HFFc6 (cell line): ENCODE data around the gene HS3ST3A1. TPM values are rescaled to one million over a fixed set of nuclear protein-coding genes. Genes with fewer than 3 reads are reported as not detected.

Experiments
- DNase-seq: peaks from one replicate; pipeline ENCODE4 v3.0.0-alpha.2; 2018
- H3K27ac Mint-ChIP-seq: 2 replicates; pipeline ENCODE4 v1.8.0; 2020; ENCODE audit warnings: mild to moderate bottlenecking, mixed read lengths
- H3K27me3 Mint-ChIP-seq: 2 replicates; pipeline ENCODE4 v1.8.0; 2021; ENCODE audit warnings: mild to moderate bottlenecking, moderate library complexity, mixed read lengths; ENCODE audit not compliant: insufficient read depth
- H3K36me3 Mint-ChIP-seq: 2 replicates; pipeline ENCODE4 v1.8.0; 2021; ENCODE audit warnings: low read depth, mixed read lengths
- H3K4me1 Mint-ChIP-seq: 2 replicates; pipeline ENCODE4 v1.8.0; 2020; ENCODE audit warnings: low read depth, mixed read lengths
- H3K4me3 Mint-ChIP-seq: 2 replicates; pipeline ENCODE4 v1.8.0; 2020; ENCODE audit warnings: mild to moderate bottlenecking, moderate library complexity, mixed read lengths
- H3K9me3 Mint-ChIP-seq: 2 replicates; pipeline ENCODE4 v1.8.0; 2020; ENCODE audit warnings: mild to moderate bottlenecking, mixed read lengths
- total RNA-seq, 6 experiments: library from RNA; stranded (reverse); fragmentation: NEBNext Ultra II Directional; extraction: Animal tissue kit (Norgen Biotek cat#: 25700); gene quantifications; 2 replicates in 1 of 6; 3 replicates in 5 of 6; pipeline ENCODE4 v1.2.3, GENCODE V29; 2021
- TF ChIP-seq, protein P1 (sequence below): fragments of 200-600 bp; sonication (generic); IDR thresholded peaks from 2 replicates; pipeline ENCODE4 v1.5.0; 2021; ENCODE audit warnings: antibody characterized with exemption, mild to moderate bottlenecking

The HS3ST3A1 gene
- total RNA-seq, 6 experiments from 2014 or later: 29.4 to 45.8 (median 36.5) TPM

DNA sequence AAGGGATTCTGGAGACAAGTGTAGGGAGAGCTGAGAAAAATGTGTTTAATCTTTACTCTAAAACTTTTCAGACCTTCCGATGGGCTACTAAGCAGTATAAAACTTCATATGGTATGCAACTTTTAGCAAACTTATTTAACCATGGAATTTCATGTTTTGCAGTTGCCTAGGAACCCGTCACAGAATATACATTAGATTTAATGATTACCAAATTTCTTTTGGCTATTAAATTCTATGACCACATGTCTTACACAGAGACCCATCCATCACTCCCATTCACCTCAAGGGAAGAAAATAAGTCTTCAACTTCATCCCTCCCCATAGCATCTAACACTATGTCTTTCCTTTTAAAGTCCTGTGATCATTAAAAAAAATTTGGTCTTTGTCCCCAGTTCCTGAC lies 54.9 kb downstream of the HS3ST3A1 start:
- TF ChIP-seq, protein P1, sequence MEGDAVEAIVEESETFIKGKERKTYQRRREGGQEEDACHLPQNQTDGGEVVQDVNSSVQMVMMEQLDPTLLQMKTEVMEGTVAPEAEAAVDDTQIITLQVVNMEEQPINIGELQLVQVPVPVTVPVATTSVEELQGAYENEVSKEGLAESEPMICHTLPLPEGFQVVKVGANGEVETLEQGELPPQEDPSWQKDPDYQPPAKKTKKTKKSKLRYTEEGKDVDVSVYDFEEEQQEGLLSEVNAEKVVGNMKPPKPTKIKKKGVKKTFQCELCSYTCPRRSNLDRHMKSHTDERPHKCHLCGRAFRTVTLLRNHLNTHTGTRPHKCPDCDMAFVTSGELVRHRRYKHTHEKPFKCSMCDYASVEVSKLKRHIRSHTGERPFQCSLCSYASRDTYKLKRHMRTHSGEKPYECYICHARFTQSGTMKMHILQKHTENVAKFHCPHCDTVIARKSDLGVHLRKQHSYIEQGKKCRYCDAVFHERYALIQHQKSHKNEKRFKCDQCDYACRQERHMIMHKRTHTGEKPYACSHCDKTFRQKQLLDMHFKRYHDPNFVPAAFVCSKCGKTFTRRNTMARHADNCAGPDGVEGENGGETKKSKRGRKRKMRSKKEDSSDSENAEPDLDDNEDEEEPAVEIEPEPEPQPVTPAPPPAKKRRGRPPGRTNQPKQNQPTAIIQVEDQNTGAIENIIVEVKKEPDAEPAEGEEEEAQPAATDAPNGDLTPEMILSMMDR: no peak
- H3K27ac Mint-ChIP-seq: peak overlapping the region; percentile 84
- H3K4me1 Mint-ChIP-seq: peaks cover 90% of the 10 kb centered on the region
- no peak for DNase-seq
- peaks cover 2% of the 10 kb centered on the region for H3K27me3 Mint-ChIP-seq
- H3K36me3 Mint-ChIP-seq: peaks cover 76% of the 10 kb centered on the region
- H3K4me3 Mint-ChIP-seq: no peak overlapping the region
- H3K9me3 Mint-ChIP-seq: peaks cover 25% of the 10 kb centered on the region

DNA sequence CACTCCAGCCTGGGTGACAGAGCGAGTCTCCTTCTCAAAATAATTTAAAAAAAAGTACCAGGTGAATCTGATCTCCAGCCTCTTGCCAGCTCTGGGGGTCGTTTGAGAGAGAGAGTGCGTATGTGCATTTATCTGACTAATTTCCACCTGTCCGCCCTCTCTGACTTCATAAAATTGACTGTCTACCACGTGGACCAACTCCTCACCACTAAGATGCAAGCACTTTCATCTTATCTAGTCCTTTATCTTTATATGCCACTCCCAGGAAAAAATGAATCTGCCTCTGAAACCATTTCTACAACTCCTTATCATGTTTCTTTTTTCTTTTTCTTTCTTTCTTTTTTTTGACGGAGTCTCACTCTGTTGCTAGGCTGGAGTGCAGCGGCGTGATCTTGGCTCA lies 55.8 kb downstream of the HS3ST3A1 start:
- TF ChIP-seq, protein P1: no peak
- Mint-ChIP-seq H3K27ac (peak overlapping the region; percentile 84), H3K4me3 (no peak overlapping the region), H3K27me3 (peaks cover 2% of the 10 kb centered on the region), H3K9me3 (peaks cover 19% of the 10 kb centered on the region), H3K4me1 (peaks cover 94% of the 10 kb centered on the region), H3K36me3 (peaks cover 74% of the 10 kb centered on the region)
- DNase-seq: no peak

DNA sequence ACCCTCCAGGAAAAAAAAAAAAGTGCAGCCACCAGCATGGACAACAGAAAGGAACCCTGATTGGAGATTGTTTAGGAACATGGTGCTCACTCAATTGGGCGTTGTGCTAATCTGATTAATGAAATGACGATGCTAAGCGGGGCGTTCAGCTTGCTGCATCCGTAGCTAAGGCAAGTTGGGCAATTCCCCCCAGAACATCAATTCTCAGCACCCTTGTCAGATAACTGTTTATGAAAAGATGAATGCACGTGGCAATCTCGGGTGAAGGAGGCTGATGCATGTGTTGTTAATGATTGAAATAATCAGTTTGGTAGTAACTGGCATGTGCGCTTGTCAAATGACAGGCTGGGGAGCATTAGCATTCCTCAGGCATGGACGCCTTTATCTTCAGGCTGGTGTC lies 57.0 kb downstream of the HS3ST3A1 start:
- TF ChIP-seq, protein P1: no peak
- Mint-ChIP-seq H3K4me1 (peaks cover 95% of the 10 kb centered on the region), H3K27ac (peak overlapping the region; percentile 92), H3K27me3 (peaks cover 2% of the 10 kb centered on the region; the same call in 1 of the 2 replicates), H3K4me3 (peak overlapping the region; percentile 82), H3K36me3 (peaks cover 67% of the 10 kb centered on the region), H3K9me3 (peaks cover 9% of the 10 kb centered on the region)
- peak; percentile 49 for DNase-seq

DNA sequence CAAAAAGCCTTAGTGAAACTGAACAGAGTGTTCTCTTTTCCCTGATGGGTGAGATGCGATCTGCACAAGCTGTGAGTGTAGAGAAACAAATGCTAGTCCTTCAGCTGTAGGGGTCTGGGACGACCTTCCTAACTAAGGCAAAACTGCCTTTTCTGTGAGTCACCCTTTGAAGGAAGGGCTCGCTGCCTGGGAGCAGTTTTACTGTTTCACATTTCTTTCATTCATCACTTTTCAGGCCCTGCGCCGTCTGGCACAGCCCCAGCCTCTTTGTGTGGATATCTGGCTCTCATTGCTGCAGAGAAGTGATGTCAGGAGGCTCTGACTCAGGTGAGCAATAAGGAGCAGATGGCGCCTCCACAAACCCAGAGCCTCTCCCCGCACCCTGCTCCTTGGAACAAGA lies 57.4 kb downstream of the HS3ST3A1 start:
- Mint-ChIP-seq H3K27me3 (peaks cover 2% of the 10 kb centered on the region; the same call in 1 of the 2 replicates), H3K27ac (peak overlapping the region; percentile 92), H3K36me3 (peaks cover 66% of the 10 kb centered on the region), H3K4me1 (peaks cover 95% of the 10 kb centered on the region), H3K4me3 (peak overlapping the region; percentile 82), H3K9me3 (peaks cover 7% of the 10 kb centered on the region)
- peak; percentile 94 for DNase-seq
- TF ChIP-seq, protein P1: no peak

DNA sequence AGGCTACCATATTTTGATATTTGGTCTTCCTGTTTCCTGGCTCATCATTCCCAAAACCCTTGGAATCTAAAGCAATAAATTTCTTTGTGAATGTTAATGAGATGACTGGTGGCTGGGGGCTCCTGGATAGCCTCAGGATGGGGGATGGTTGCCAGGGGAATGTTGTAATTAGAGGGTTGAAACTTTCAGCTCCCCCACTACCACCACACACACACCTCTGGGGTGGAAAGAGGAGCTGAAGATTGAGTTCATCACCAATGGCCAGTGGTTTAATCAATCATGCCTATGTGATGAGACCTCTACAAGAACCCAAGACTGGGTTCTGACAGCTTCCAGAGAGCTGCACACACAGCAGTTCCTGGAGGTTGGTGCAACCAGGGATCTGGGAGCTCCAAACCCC lies 59.1 kb downstream of the HS3ST3A1 start:
- Mint-ChIP-seq H3K27ac (peak overlapping the region; percentile 67), H3K4me3 (peak overlapping the region; percentile 51; the same call in 1 of the 2 replicates), H3K4me1 (peaks cover 96% of the 10 kb centered on the region), H3K9me3 (peaks cover 13% of the 10 kb centered on the region), H3K27me3 (peaks cover 2% of the 10 kb centered on the region; the same call in 1 of the 2 replicates), H3K36me3 (peaks cover 66% of the 10 kb centered on the region)
- TF ChIP-seq, protein P1: no peak
- DNase-seq: peak; percentile 29
